SK-N-MC (cell line): ENCODE results near the gene PIK3C2G.

Experiments used
- EZH2 ChIP-seq: fragments of 200-600 bp; sonication (generic); IDR thresholded peaks from one replicate; pipeline ENCODE4 v1.6.1; 2017; ENCODE audit warnings: antibody characterized with exemption
- FOXP2 ChIP-seq: optimal IDR thresholded peaks from 2 replicates; pipeline ENCODE3; 2011; ENCODE audit warnings: mild to moderate bottlenecking, moderate library complexity; ENCODE audit not compliant: insufficient read depth; ENCODE audit errors: extremely low read length, control extremely low read depth
- POLR2AphosphoS5 ChIP-seq: IDR thresholded peaks from 2 replicates; pipeline ENCODE4 v1.6.1; 2012; ENCODE audit warnings: mild to moderate bottlenecking, low read depth, low read length, borderline replicate concordance

DNA sequence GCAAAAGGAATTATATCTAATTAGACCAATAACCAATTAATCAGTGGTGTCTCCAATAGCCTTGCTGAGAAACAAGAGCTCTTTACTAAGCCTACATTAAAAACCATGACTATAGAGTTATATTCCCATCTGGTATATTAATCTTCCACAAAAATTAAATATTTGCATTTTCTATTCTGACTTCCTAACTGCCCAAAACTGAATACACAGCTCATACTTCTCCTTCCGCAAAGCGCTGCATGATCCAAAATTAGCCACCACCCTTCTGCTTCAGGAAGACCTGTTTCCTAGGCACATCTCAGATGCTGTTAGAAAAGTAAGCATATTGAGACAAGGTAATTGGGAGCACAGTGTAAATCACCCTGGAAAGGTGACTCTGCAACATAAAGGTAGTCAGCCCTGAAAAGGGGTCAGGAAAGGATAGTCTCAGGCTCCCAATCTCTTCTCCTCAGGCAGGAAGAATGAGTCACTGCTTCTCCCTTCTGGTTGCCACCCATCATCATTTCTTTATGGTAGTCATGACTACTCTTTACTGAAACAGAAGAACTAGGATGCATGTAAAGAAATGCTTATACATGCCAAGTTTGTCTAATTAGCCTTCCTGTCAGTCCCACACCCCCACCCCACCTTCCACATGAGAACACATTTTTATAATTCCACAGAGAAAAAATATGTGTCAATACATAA lies 422.2 kb downstream of the PIK3C2G start:
- no peak for TF ChIP-seq POLR2AphosphoS5
- no peak for TF ChIP-seq EZH2
- TF ChIP-seq FOXP2: no peak
